GM19193 (cell line): ENCODE data around the gene EPHB2.

ENCODE experiments used
- POLR2A ChIP-seq: IDR thresholded peaks from 4 replicates; pipeline ENCODE4 v1.6.1; 2011; ENCODE audit not compliant: insufficient read depth, insufficient read length; ENCODE audit errors: extremely low read depth

Gene EPHB2

GRCh38 chr1:22821027-22821426 is 110.4 kb downstream of the EPHB2 start:
- no peak for TF ChIP-seq POLR2A

GRCh38 chr1:22822371-22822770 is 111.7 kb downstream of the EPHB2 start:
- no peak for TF ChIP-seq POLR2A

GRCh38 chr1:22824466-22824865 is 113.8 kb downstream of the EPHB2 start:
- no peak for TF ChIP-seq POLR2A

GRCh38 chr1:22824975-22825374 is 114.3 kb downstream of the EPHB2 start:
- no peak for TF ChIP-seq POLR2A

GRCh38 chr1:22825486-22826189 is 115.0 kb downstream of the EPHB2 start:
- no peak for TF ChIP-seq POLR2A

- no peak for TF ChIP-seq POLR2A
Measured at GRCh38 chr1:22826604-22827580, 116.3 kb downstream of the EPHB2 start.

GRCh38 chr1:22827666-22828483 is 117.2 kb downstream of the EPHB2 start:
- TF ChIP-seq POLR2A: no peak

- no peak for TF ChIP-seq POLR2A
Measured at GRCh38 chr1:22828484-22829308, 118.1 kb downstream of the EPHB2 start.

GRCh38 chr1:22829309-22829989 is 118.8 kb downstream of the EPHB2 start:
- TF ChIP-seq POLR2A: no peak

GRCh38 chr1:22830041-22830566 is 119.5 kb downstream of the EPHB2 start:
- no peak for TF ChIP-seq POLR2A

GRCh38 chr1:22830757-22831340 is 120.2 kb downstream of the EPHB2 start:
- no peak for TF ChIP-seq POLR2A

- no peak for TF ChIP-seq POLR2A
Measured at GRCh38 chr1:22831729-22832413, 121.2 kb downstream of the EPHB2 start.

GRCh38 chr1:22832414-22832786 is 121.8 kb downstream of the EPHB2 start:
- TF ChIP-seq POLR2A: no peak

- TF ChIP-seq POLR2A: no peak
Measured at GRCh38 chr1:22833699-22834098, 123.1 kb downstream of the EPHB2 start.
